Superior temporal gyrus (tissue), 1 donor: ENCODE measurements around the gene NRXN3.

Experiments
- DNase-seq: peaks from one replicate; pipeline ENCODE4 v3.0.0-alpha.2; 2016; ENCODE audit errors: extremely low spot score

Gene NRXN3

GRCh38 chr14:79665556-79665955 lies 1495.4 kb downstream of the NRXN3 start:
- peak; percentile 4 for DNase-seq

- DNase-seq, result no peak
Measured at GRCh38 chr14:79668951-79669350, 1498.8 kb downstream of the NRXN3 start.

- DNase-seq, result no peak
Measured at GRCh38 chr14:79670811-79671210, 1500.6 kb downstream of the NRXN3 start.

DNA sequence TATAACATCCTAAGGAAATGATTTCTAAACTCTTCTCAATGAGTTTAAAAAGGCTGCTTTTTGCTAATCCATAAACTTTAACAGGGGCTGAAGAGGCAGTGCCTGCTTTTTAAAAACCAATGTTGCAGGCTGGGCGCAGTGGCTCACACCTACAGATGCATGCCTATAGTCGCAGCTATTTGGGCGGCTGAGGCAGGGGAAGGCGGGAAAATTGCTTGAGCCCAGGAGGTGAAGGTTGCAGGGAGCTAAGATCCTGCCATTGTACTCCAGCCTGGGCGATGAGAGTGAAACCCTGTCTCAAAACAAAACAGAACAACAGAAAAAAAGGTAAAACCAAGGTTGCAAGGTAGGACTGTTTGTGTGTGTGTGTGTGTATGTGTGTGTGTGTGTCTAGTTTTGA lies 1509.9 kb downstream of the NRXN3 start:
- DNase-seq, result no peak

DNA sequence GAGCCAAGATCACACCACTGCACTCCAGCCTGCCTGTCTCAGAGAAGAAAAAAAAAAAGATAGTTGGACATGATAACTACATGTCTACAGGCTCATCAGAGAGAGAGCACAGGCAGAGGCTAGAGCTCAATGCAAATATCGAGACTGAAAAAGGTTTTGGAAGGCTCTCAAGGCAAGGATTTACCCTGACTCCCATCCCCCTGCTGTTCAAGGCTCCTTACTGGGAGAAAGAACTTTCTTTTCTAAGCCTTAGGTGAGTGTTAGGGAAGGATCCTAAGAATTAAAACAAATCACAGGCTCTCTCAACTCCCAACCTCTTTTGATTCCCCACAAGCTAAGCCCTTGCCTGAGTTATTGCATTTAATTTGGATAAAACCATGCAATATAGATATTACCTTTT lies 1516.0 kb downstream of the NRXN3 start:
- no peak for DNase-seq

GRCh38 chr14:79690960-79691359 lies 1520.8 kb downstream of the NRXN3 start:
- no peak for DNase-seq

DNA sequence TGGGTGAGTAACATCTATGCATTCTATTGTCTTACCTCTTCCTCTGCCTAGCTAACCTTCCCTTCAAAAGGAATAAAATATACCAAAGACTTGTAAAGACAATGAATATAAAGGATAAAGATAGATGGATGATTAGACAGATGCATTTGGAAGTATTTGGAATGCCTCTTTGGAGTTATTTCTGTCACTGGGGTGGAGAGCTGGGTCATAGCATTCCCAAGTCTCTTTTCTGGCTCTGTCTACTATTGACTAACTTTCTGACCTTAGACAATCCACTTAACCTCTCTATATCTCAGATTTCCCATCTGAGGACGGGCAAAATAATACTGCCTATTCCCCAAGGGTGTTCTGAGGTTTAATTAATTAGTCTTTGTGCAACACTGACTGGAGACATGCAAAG lies 1523.8 kb downstream of the NRXN3 start:
- DNase-seq, result no peak

GRCh38 chr14:79695307-79695706 lies 1525.1 kb downstream of the NRXN3 start:
- no peak for DNase-seq

GRCh38 chr14:79698298-79698711 lies 1528.1 kb downstream of the NRXN3 start:
- no peak for DNase-seq

DNA sequence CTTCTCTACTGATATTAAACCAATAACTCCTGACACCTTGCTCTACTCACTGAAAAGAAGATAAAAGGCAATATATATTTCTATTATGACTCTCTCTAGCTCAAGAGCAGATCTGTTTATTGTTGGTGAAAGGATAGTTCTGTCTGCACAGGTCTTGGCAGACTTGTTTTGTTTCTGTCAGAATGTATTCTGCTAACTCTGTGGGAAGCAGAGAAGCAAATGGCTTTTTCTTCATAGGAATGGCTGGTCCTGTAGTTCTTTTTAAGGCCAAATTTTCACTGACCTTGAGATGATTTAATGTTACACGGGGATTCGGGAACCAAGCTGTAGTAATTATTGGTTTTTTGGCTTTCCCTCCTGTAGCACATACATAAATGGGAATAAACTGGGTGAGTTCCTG lies 1529.0 kb downstream of the NRXN3 start:
- no peak for DNase-seq

GRCh38 chr14:79701371-79701770 lies 1531.2 kb downstream of the NRXN3 start:
- DNase-seq, result no peak

- DNase-seq, result no peak
Measured at GRCh38 chr14:79702197-79702596, 1532.0 kb downstream of the NRXN3 start.

- peak; percentile 36 for DNase-seq
Measured at GRCh38 chr14:79703209-79703608, 1533.0 kb downstream of the NRXN3 start.

- DNase-seq, result no peak
Measured at GRCh38 chr14:79704041-79704807, 1534.1 kb downstream of the NRXN3 start.

DNA sequence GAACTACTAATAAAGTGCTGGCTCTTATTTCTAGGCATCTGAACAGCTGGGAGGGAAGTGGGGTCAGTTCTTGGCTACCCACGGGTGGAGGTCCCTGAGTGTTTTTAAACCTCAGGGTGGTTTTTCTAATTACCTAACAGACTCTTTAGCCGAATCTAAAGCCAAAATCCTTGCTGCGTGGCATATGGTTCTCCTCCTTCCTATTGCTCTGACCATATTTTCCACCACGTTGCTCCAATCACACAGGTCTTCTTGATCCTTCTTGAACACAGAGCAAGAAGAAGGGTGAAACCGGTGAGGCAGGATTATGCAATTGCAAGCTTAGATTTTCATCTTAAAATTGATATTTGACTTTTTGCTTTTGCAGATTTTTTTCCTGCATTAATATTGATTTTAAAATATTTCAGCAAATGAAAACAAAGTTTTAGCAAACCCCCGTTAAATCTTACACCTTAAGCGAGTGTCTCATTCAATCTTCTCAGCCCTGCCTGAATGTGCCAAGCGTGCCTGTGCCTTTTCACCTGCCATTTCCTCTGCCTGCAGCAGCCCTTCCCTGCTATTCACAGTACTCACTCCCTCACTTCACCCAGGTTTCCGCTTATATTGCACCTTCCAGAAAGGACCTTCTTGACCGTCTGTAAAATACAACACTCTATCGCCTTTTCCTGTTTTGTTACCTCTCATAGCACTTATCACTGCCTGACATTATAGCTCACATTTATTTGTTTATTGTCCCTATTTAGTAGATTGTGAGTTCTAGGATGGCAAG lies 1535.1 kb downstream of the NRXN3 start:
- no peak for DNase-seq

DNA sequence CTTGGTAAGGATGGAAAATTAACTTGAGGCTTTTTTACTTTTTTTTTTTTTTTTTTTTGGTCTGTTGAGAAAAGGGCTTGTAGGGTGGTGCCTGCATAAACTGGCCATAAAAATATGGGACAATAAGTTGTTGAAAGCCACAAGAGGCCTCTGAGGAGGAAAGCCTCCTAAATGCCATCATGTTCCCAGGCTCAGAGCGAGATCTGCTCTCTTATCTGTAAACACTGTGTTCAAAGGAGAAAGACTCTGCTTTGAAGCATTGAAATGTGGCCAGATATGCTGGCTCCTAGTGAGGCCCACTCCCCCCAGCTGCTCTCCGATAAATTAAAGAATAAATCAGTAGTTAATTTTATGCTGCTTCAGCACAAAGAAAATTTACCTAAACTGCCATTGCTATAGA lies 1536.2 kb downstream of the NRXN3 start:
- DNase-seq, result no peak

DNA sequence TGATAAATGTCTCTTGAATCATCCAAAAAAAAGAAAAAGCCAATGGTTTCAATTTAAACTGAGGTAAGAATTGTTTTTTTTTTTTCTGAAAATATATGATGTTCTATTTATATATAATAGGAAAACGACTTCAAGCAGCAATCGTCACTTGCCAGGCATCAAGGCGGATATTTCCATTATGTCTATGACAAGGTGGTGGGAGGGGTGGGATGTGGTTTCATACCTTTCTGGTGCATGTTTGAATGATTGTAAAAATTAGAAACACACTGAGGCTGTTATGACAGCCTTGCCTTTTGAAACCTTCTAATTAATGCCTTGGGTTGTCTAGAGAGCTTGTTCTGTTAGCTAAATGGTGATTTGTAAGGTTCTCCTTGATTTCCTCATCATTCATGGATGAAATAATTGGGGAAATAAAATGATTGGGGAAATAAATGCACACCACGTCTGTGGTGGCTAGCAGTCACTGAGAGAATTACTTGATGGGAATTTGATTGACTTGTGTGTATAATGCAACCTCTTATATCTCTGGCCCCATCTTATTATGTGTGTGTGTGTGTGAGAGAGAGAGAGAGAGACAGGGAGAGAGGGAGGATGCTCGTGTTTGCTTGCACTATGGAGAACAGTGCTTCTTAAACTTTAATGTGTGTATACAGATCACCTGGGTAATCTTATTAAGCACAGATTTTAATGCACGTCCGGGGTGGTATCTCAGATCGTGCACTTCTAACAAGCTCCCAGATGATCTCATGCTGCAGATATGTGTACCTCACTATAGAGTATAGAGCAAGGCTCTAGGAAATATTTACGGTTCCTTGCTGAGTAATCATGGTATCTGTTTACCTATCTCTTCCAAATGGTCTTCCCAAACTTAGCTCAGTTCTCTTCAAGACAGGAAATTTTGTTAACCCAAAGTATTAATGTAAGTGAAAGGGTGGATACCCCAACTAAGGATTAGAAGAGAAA lies 1538.5 kb downstream of the NRXN3 start:
- no peak for DNase-seq

DNA sequence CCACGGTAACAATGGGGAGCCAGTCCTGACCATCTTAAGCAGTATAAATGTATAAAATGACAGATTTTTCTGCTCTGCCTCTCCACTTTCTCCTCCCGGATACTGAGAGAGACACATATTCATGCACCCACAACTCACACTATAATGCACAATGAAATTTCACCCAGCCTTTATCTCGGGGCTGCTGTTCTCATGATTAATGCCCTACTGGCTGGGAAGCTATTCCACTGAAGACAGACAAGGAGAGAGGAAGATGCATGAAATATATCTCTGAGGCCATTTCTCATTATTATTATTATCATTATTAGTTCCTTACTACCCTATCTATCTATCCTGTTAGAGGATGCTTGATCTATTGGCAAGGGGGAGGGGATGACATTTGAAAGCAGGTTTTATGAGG lies 1539.4 kb downstream of the NRXN3 start:
- DNase-seq, result no peak

DNA sequence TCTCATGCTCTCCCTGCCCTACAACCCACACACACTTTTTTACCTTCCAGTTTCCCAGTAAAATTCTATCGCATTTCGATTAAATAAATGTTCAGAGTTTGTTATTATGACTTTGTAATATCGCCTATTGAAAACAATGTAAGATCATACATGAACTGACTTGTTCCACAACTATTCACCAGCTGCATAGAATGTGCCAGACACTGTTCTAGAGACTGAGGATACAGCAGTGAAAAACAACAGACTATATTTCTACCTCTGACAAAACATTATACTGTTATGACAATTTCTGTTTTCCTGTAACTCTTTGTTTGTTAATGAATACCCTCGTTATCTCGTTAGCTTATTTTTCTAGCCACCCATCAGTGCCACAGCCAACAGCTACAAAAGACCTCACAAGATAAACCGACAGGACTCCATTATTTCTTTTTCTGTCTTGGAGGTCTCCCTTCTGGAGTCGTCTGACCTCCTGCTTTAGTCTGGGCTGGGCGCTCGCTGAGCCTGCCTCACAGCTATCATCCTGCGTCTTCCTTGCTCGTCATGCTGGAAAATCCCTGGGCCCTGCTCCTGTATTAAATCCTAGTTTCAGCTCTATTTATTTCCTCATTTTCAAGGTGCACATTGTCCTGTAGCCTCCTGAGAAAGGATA lies 1542.3 kb downstream of the NRXN3 start:
- DNase-seq, result no peak

- DNase-seq, result no peak
Measured at GRCh38 chr14:79721399-79722084, 1551.4 kb downstream of the NRXN3 start.
